ENCODE data around the gene CUX1.

The CUX1 gene

DNA sequence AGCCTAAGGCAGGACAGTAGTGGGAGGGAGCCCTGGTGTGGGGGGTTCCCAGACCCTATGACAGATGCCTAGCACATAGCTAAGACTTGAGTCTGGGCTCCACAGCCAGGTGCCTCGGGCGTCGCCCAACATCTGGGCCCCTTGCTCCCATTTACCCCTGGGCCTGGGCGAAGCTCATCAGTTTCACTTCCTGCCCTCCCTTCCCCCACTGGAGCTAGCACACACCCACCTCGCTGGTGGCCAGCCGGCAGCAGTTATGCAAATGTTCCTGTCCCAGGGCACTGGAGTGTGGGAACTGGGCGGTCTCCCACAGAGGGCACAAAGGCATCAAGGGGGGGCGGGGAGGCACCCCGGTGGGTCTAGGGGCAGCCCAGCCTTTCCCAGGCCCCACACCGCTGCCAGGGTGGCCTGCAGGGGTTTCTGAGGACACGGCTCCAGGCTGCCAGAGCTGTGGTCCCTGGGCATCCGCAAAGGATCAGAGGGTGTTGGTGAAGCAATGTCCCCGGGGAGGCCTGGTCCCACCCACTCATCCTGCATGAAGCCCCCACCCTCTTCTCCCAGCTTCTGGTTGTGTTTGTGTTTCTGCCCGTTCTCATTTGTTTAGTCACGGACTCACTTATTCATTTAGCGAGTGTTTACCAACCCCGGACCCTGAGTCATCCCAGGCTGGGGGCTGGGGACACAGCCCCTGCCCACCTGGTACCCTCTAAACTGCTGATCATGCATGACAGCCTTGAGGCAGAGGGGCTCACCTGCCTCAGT is 489.7 kb downstream of the CUX1 start:
- TF ChIP-seq, protein P1, sequence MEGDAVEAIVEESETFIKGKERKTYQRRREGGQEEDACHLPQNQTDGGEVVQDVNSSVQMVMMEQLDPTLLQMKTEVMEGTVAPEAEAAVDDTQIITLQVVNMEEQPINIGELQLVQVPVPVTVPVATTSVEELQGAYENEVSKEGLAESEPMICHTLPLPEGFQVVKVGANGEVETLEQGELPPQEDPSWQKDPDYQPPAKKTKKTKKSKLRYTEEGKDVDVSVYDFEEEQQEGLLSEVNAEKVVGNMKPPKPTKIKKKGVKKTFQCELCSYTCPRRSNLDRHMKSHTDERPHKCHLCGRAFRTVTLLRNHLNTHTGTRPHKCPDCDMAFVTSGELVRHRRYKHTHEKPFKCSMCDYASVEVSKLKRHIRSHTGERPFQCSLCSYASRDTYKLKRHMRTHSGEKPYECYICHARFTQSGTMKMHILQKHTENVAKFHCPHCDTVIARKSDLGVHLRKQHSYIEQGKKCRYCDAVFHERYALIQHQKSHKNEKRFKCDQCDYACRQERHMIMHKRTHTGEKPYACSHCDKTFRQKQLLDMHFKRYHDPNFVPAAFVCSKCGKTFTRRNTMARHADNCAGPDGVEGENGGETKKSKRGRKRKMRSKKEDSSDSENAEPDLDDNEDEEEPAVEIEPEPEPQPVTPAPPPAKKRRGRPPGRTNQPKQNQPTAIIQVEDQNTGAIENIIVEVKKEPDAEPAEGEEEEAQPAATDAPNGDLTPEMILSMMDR (IDR thresholded peaks at IDR 0.05; ENCODE audit: low read depth, low read length), result no peak
- H3K4me3 ChIP-seq (ENCODE audit: low read depth, low read length), result no peak overlapping the region
- in situ Hi-C loops (cut with HindIII; ENCODE audit: low sequenced_read_pairs), result no loop called here
- DNase-seq (ENCODE audit: low read depth, low spot score), result peak; percentile 50

- no peak for DNase-seq (ENCODE audit: low read depth, low spot score)
- TF ChIP-seq, protein P1 (IDR thresholded peaks at IDR 0.05; ENCODE audit: low read depth, low read length), result no peak
- no peak overlapping the region for H3K4me3 ChIP-seq (ENCODE audit: low read depth, low read length)
- in situ Hi-C loops (cut with HindIII; ENCODE audit: low sequenced_read_pairs), result no loop called here
Observed at GRCh38 chr7:102310414-102310815, 493.0 kb downstream of the CUX1 start.

- DNase-seq (ENCODE audit: low read depth, low spot score), result no peak
- no peak overlapping the region for H3K4me3 ChIP-seq (ENCODE audit: low read depth, low read length)
- TF ChIP-seq, protein P1 (IDR thresholded peaks at IDR 0.05; ENCODE audit: low read depth, low read length), result no peak
- in situ Hi-C loops (cut with HindIII; ENCODE audit: low sequenced_read_pairs), result no loop called here
Observed at GRCh38 chr7:102312317-102312716, 494.9 kb downstream of the CUX1 start.

- in situ Hi-C loops (cut with HindIII; ENCODE audit: low sequenced_read_pairs), result no loop called here
- TF ChIP-seq, protein P1 (IDR thresholded peaks at IDR 0.05; ENCODE audit: low read depth, low read length), result no peak
- H3K4me3 ChIP-seq (ENCODE audit: low read depth, low read length), result no peak overlapping the region
- DNase-seq (ENCODE audit: low read depth, low spot score), result no peak
Observed at GRCh38 chr7:102313997-102314780, 496.8 kb downstream of the CUX1 start.

DNA sequence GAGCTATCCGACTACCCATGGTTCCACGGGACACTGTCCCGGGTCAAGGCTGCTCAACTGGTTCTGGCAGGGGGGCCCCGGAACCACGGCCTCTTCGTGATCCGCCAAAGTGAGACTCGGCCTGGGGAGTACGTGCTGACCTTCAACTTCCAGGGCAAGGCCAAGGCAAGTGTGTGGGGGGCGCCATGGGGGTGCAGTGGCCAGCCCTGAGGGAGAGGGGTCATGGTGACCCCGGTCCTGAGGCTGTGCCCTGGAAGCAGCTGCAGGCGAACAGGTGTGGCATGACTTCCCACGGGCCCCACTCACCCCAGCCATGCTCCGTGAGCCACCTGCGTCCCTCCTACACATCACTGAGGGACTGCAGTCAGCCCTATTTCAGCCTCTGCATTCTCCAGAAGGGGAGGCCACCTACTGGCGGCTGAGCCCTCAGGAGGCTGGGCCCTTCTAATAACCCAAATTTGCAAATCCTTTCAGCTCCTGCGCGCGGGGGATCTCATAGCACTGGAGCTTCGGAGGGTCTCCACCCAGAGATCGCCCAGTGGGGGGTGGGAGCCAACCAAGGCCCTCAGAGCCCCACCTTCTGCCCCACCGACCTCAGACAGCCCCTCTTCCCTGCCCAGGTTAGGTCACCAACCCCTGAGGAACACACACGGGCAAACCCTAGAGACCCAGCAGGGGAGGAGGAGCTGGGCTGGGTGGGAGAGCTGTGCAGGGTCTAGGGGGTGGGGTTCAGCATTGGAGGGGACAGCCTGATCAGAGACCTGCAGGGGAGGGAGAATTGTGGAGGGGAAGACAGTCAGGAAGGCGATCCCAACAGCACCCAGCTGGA is 500.0 kb downstream of the CUX1 start:
- in situ Hi-C loops (cut with HindIII; ENCODE audit: low sequenced_read_pairs), result no loop called here
- no peak for DNase-seq (ENCODE audit: low read depth, low spot score)
- no peak overlapping the region for H3K4me3 ChIP-seq (ENCODE audit: low read depth, low read length)
- TF ChIP-seq, protein P1 (IDR thresholded peaks at IDR 0.05; ENCODE audit: low read depth, low read length), result peak; percentile 5

DNA sequence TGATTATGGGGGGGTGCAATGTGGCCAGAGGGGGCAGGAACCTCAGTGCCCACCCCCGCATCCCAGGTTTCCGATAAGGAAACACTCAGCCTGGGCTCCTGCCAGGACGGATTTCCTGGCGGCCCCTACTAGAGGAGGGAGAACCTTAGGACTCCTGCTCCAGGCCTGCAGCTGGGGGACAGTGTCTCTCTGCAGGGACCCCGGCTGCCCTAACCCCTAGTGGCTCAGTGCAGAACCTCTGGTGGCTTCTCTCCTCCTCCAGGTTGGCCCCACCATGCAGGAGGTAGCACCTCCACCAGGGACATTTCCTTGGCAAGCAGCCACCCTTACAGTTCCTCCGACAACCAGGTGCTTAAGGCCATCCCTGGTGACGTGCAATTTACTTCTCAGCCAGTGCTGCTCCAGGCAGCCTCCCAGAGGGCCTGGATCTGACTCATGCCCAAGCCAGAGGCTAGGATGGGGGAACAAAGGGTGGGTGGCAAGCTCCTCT is 501.1 kb downstream of the CUX1 start:
- no peak overlapping the region for H3K4me3 ChIP-seq (ENCODE audit: low read depth, low read length)
- TF ChIP-seq, protein P1 (IDR thresholded peaks at IDR 0.05; ENCODE audit: low read depth, low read length), result no peak
- in situ Hi-C loops (cut with HindIII; ENCODE audit: low sequenced_read_pairs), result no loop called here
- peak; percentile 16 for DNase-seq (ENCODE audit: low read depth, low spot score)
